CD4-positive, alpha-beta T cell treated with Interleukin-15 for 4 hours (primary cell): ENCODE data around the gene CHST15.

ENCODE experiments used
- DNase-seq: peaks from one replicate; pipeline ENCODE4 v3.0.0-alpha.2; 2020; ENCODE audit warnings: low spot score

CHST15 gene

GRCh38 chr10:124029559-124029958 is 63.8 kb downstream of the CHST15 start:
- no peak for DNase-seq

GRCh38 chr10:124028700-124029480 is 64.5 kb downstream of the CHST15 start:
- no peak for DNase-seq

- DNase-seq: no peak
Measured at GRCh38 chr10:124027651-124028050, 65.7 kb downstream of the CHST15 start.

- no peak for DNase-seq
Measured at GRCh38 chr10:124027031-124027611, 66.3 kb downstream of the CHST15 start.

GRCh38 chr10:124026589-124026939 is 66.8 kb downstream of the CHST15 start:
- no peak for DNase-seq

- DNase-seq: no peak
Measured at GRCh38 chr10:124025660-124026588, 67.5 kb downstream of the CHST15 start.

GRCh38 chr10:124025152-124025551 is 68.2 kb downstream of the CHST15 start:
- no peak for DNase-seq

GRCh38 chr10:124022066-124022465 is 71.3 kb downstream of the CHST15 start:
- no peak for DNase-seq

GRCh38 chr10:124020981-124021815 is 72.2 kb downstream of the CHST15 start:
- DNase-seq: no peak

- no peak for DNase-seq
Measured at GRCh38 chr10:124019886-124020797, 73.3 kb downstream of the CHST15 start.

GRCh38 chr10:124018886-124019525 is 74.4 kb downstream of the CHST15 start:
- no peak for DNase-seq

GRCh38 chr10:124017729-124018128 is 75.7 kb downstream of the CHST15 start:
- DNase-seq: no peak

GRCh38 chr10:124016804-124017375 is 76.5 kb downstream of the CHST15 start:
- no peak for DNase-seq

GRCh38 chr10:124015991-124016390 is 77.4 kb downstream of the CHST15 start:
- no peak for DNase-seq

- DNase-seq: no peak
Measured at GRCh38 chr10:124014416-124015154, 78.8 kb downstream of the CHST15 start.

- DNase-seq: no peak
Measured at GRCh38 chr10:124013916-124014315, 79.5 kb downstream of the CHST15 start.

- no peak for DNase-seq
Measured at GRCh38 chr10:124012991-124013390, 80.4 kb downstream of the CHST15 start.

- DNase-seq: no peak
Measured at GRCh38 chr10:124012583-124012982, 80.8 kb downstream of the CHST15 start.

- no peak for DNase-seq
Measured at GRCh38 chr10:124012066-124012465, 81.3 kb downstream of the CHST15 start.
